Activated CD4-positive, alpha-beta T cell treated with anti-CD3 and anti-CD28 coated beads for 36 hours (primary cell): ENCODE measurements around the gene DLGAP1. TPM values are rescaled to one million over a fixed set of nuclear protein-coding genes. Genes with fewer than 3 reads are reported as not detected.

Experiments
- ATAC-seq: fragments of 200-7000 bp; cut with Tn5 transposase; one replicate; pipeline ENCODE4 v1.10.0; 2021; ENCODE audit warnings: mild to moderate bottlenecking, moderate library complexity
- CTCF ChIA-PET: fragments of 350-600 bp; sonication (Branson Sonifier 250); formaldehyde crosslinking; loops from one replicate; lab custom pipeline; 2021; ENCODE audit warnings: antibody characterized with exemption; lab: Charles Lee
- POLR2A ChIA-PET: fragments of 350-600 bp; sonication (Branson Sonifier 250); formaldehyde crosslinking; loops from one replicate; lab custom pipeline; 2021; ENCODE audit warnings: antibody characterized with exemption, inconsistent platforms; lab: Charles Lee
- DNase-seq: peaks from one replicate; pipeline ENCODE4 v3.0.0-alpha.2; 2020
- H3K27ac Mint-ChIP-seq: one replicate; pipeline ENCODE4 v1.8.0; 2021; ENCODE audit warnings: mixed read lengths
- H3K27me3 Mint-ChIP-seq: one replicate; pipeline ENCODE4 v1.8.0; 2021; ENCODE audit warnings: mixed read lengths
- H3K36me3 Mint-ChIP-seq: one replicate; pipeline ENCODE4 v1.8.0; 2021; ENCODE audit warnings: low read depth, mixed read lengths
- H3K4me1 Mint-ChIP-seq: one replicate; pipeline ENCODE4 v1.8.0; 2021; ENCODE audit warnings: mixed read lengths
- H3K4me3 Mint-ChIP-seq: one replicate; pipeline ENCODE4 v1.8.0; 2021; ENCODE audit warnings: mild to moderate bottlenecking, moderate library complexity, mixed read lengths
- H3K9me3 Mint-ChIP-seq: one replicate; pipeline ENCODE4 v1.8.0; 2021; ENCODE audit warnings: low read depth, mixed read lengths
- intact Hi-C, 2 experiments: fragments of 100-400 bp; cut with DNase I in 1 of 2; cut with micrococcal nuclease in 1 of 2; formaldehyde crosslinking; loops; one replicate each; pipeline versions ENCODE4 v1.14.2 to v1.15.1; 2022 to 2024; cut with DNase I, micrococcal nuclease
- total RNA-seq, 2 experiments: library from RNA; stranded (reverse); gene quantifications; one replicate each; pipeline ENCODE4 v1.2.3, GENCODE V29; 2021

Gene DLGAP1
- total RNA-seq, 2 experiments from 2014 or later: 0.14 TPM; not detected in 1

DNA sequence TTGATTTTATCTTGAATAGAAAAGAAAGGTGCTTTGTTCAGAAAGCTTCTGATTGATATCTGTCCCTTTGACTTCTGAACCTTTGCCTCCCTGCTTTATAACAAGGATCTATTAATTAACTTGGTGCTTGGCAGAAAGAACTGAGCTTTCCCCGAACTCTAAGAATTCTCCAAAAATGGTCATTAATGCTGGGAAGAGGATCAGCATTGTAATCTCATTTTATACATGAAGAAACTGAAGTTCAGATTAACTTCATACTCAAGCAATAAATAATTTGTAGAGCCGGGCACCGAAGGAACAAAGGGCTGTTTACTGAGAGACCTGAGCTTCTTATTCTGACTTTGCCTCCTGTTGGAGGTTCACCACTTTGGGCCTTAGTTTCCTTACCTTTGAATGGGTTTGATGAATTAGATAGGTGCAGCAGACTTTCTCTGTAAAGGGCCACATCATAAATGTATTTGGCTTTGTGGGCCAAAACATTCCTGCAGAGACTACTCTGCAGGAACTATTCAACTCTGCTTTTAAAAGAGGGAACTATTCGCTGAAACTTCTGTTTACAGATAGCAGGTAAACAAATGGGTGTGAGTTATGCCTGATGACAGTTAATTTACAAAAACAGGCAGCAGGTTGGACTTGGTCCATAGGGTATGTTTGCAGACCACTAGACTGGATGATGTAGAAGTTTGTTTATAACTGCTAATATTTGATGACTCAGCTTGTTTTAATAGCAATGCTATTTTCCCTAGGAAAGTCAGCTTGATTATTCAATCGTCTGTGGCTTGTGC, 732.3 kb downstream of the DLGAP1 start:
- Mint-ChIP-seq H3K27ac (no peak overlapping the region), H3K27me3 (peaks cover 10% of the 10 kb centered on the region), H3K4me3 (no peak overlapping the region), H3K9me3 (no peaks in the 10 kb centered on the region), H3K4me1 (no peaks in the 10 kb centered on the region), H3K36me3 (no peaks in the 10 kb centered on the region)
- no peak for ATAC-seq
- intact Hi-C loops: loop anchor here in 1 of 2 experiments (10.0 kb wide), 1 partner anchor 58 kb away; no protein-coding TSS in a partner anchor
- CTCF ChIA-PET: interaction anchor here (2.6 kb wide), 1 partner anchor 48 kb away, joined by 8 read pairs; no protein-coding TSS in a partner anchor
- POLR2A ChIA-PET: no interaction called here
- DNase-seq: no peak

GRCh38 chr18:3721771-3722648, 733.1 kb downstream of the DLGAP1 start:
- no peaks in the 10 kb centered on the region for H3K36me3 Mint-ChIP-seq
- DNase-seq (no peak), ATAC-seq (no peak)
- ChIA-PET CTCF (interaction anchor here (2.6 kb wide), 1 partner anchor 49 kb away, joined by 8 read pairs; no protein-coding TSS in a partner anchor), POLR2A (no interaction called here)
- no peak overlapping the region for H3K4me3 Mint-ChIP-seq
- H3K27ac Mint-ChIP-seq: no peak overlapping the region
- H3K27me3 Mint-ChIP-seq: peaks cover 6% of the 10 kb centered on the region
- no peaks in the 10 kb centered on the region for H3K9me3 Mint-ChIP-seq
- no peaks in the 10 kb centered on the region for H3K4me1 Mint-ChIP-seq
- intact Hi-C loops: loop anchor here in 1 of 2 experiments (10.0 kb wide), 1 partner anchor 57 kb away; no protein-coding TSS in a partner anchor

DNA sequence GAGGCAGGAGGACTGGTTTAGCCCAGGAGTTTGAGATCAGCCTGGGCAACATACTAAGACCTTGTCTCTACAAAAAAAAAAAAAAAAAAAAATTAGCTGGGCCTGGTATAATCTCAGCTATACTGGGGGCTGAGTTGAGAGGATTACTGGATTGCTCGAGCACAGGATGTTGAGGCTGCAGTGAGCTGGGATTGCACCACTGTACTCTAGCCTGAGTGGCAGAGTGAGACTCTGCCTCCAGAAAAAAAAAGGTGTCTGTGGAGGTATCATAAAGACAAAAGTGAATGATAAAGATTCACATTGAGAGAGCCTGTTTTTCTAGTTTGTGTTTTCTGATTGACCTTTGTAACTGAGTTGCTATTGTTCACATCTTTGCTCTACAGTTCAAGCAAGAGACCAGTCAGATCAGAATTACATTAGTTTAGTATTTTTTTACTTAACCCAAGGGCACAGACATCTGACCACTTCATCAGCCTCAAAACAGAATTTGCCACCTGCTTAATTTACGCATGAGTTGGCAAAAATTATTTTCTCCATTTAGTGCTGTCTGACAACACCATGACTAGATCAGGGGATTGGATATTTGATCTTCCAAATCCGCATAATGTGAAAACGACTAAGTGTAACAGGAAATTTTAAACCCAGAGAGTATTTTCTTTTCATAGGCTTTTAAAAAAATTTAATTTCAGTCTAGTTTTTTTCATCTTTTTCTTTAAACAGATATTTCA, 734.1 kb downstream of the DLGAP1 start:
- CTCF ChIA-PET: interaction anchor here (1.0 to 1.5 kb wide), 3 partner anchors 12 to 149 kb away, joined by 3 to 4 read pairs (median 3); no protein-coding TSS in a partner anchor
- no peak for DNase-seq
- no peak overlapping the region for H3K4me3 Mint-ChIP-seq
- peaks cover 2% of the 10 kb centered on the region for H3K27me3 Mint-ChIP-seq
- H3K27ac Mint-ChIP-seq: no peak overlapping the region
- H3K36me3 Mint-ChIP-seq: no peaks in the 10 kb centered on the region
- no peaks in the 10 kb centered on the region for H3K9me3 Mint-ChIP-seq
- no peak for ATAC-seq
- no peaks in the 10 kb centered on the region for H3K4me1 Mint-ChIP-seq
- intact Hi-C loops: loop anchor here in 1 of 2 experiments (10.0 kb wide), 1 partner anchor 56 kb away; no protein-coding TSS in a partner anchor
- POLR2A ChIA-PET: no interaction called here

- Mint-ChIP-seq H3K27me3 (no peaks in the 10 kb centered on the region), H3K27ac (no peak overlapping the region), H3K4me3 (no peak overlapping the region), H3K4me1 (peaks cover 4% of the 10 kb centered on the region), H3K9me3 (no peaks in the 10 kb centered on the region), H3K36me3 (no peaks in the 10 kb centered on the region)
- intact Hi-C loops: loop anchor here in 1 of 2 experiments (10.0 kb wide), 1 partner anchor 55 kb away; no protein-coding TSS in a partner anchor
- POLR2A ChIA-PET: no interaction called here
- CTCF ChIA-PET: interaction anchor here (1.0 to 1.5 kb wide), 3 partner anchors 11 to 149 kb away, joined by 3 to 4 read pairs (median 3); no protein-coding TSS in a partner anchor
- ATAC-seq: no peak
- DNase-seq: no peak
Measured at GRCh38 chr18:3720159-3720558, 734.9 kb downstream of the DLGAP1 start.

GRCh38 chr18:3717376-3718025, 737.6 kb downstream of the DLGAP1 start:
- H3K27me3 Mint-ChIP-seq: peaks cover 4% of the 10 kb centered on the region
- ATAC-seq (no peak), DNase-seq (no peak)
- no peaks in the 10 kb centered on the region for H3K9me3 Mint-ChIP-seq
- no peak overlapping the region for H3K4me3 Mint-ChIP-seq
- intact Hi-C loops: no loop called here
- POLR2A ChIA-PET: no interaction called here
- CTCF ChIA-PET: no interaction called here
- H3K27ac Mint-ChIP-seq: no peak overlapping the region
- H3K36me3 Mint-ChIP-seq: no peaks in the 10 kb centered on the region
- peaks cover 7% of the 10 kb centered on the region for H3K4me1 Mint-ChIP-seq

- Mint-ChIP-seq H3K36me3 (no peaks in the 10 kb centered on the region), H3K27ac (peak overlapping the region; percentile 17), H3K4me1 (peaks cover 7% of the 10 kb centered on the region), H3K4me3 (no peak overlapping the region), H3K27me3 (peaks cover 4% of the 10 kb centered on the region), H3K9me3 (no peaks in the 10 kb centered on the region)
- CTCF ChIA-PET: interaction anchor here (0.9 kb wide), 1 partner anchor 10 kb away, joined by 3 read pairs; no protein-coding TSS in a partner anchor
- POLR2A ChIA-PET: no interaction called here
- no peak for ATAC-seq
- DNase-seq: no peak
- intact Hi-C loops: no loop called here
Measured at GRCh38 chr18:3716116-3716660, 738.9 kb downstream of the DLGAP1 start.

DNA sequence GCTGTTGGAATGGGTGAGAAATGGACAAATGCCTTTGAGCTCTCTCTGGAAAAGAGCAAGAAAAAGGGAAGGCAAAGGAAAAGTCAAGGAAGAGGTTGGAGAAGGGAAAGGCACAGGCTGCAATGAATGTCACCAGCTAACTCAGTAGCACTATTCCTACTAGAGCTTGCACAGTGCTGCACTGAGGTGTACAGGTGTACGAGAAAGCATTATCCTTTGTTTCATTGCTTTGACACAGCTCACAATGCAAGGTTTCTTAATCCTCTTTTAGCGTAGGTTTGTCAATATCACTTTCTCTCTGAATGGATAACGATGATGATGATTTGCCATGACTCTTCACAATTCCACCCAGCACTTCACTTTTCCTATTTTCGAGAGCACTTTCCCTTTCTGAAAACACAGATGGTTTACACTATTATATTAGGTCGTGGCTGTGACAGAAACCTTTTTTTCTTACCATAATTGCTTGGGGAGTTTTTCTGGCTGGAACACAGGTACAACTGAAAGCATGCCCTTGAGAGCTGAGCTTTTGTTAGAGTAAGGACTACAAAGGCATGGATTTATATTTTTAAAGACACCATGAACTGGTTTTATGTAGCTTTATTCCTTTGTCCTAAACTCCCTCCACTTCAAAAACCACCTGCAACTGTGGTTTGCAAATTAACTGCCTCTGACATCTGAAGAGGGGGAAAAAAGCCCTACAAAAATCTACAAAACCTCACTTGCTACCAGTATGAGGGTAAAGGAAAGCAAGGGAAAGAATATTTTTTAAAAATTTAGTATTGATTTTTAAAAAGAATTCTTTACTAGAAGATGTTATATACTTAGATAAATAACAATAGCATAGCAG, 739.7 kb downstream of the DLGAP1 start:
- DNase-seq (no peak), ATAC-seq (peak; percentile 57)
- Mint-ChIP-seq H3K27ac (no peak overlapping the region), H3K4me1 (peaks cover 7% of the 10 kb centered on the region), H3K9me3 (no peaks in the 10 kb centered on the region), H3K36me3 (no peaks in the 10 kb centered on the region), H3K4me3 (no peak overlapping the region), H3K27me3 (peaks cover 8% of the 10 kb centered on the region)
- intact Hi-C loops: no loop called here
- ChIA-PET POLR2A (no interaction called here), CTCF (interaction anchor here (0.7 to 1.3 kb wide), 3 partner anchors 9 to 119 kb away, joined by 3 read pairs; no protein-coding TSS in a partner anchor)

DNA sequence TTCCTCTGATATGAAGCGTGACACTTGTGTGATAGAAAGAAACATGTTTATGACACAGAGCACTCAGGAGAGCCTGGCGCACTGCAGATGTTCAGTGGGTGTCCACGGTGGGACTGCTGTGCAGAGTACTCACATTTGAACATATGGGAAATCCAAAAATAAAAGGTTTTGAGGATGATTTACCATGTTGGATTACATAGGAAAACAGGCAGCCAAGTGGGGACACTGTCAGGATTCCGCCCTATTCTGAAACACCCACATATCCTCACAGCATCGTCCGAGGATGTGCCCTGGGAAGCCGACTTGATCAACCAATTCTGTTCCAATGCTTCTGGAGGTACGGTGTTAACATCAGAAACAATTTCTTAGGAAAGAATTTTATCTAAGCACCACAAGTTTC, 741.4 kb downstream of the DLGAP1 start:
- H3K4me3 Mint-ChIP-seq: no peak overlapping the region
- DNase-seq (no peak), ATAC-seq (no peak)
- POLR2A ChIA-PET: no interaction called here
- intact Hi-C loops: no loop called here
- H3K27ac Mint-ChIP-seq: no peak overlapping the region
- CTCF ChIA-PET: no interaction called here
- peaks cover 13% of the 10 kb centered on the region for H3K27me3 Mint-ChIP-seq
- H3K36me3 Mint-ChIP-seq: no peaks in the 10 kb centered on the region
- peaks cover 10% of the 10 kb centered on the region for H3K4me1 Mint-ChIP-seq
- no peaks in the 10 kb centered on the region for H3K9me3 Mint-ChIP-seq

DNA sequence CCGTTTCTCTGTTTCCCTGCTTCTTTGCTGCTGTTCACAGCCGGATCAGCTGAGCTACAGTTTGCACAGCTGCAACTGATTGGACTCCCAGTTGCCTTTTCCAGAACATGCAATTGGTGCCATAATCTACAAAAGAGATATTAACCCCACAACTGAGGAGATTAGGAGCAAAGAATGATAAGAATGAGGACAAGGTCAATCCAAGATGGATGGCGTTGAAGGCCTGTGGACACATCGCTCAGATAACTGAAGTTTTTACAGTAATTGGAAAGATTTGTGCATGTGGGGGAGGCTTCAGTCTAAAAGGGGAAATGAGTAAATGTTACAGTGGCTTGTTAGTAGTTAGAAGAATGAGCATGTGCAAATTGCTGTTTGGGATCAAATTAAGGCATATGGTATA, 741.9 kb downstream of the DLGAP1 start:
- peaks cover 16% of the 10 kb centered on the region for H3K27me3 Mint-ChIP-seq
- no peak for ATAC-seq
- intact Hi-C loops: no loop called here

DNA sequence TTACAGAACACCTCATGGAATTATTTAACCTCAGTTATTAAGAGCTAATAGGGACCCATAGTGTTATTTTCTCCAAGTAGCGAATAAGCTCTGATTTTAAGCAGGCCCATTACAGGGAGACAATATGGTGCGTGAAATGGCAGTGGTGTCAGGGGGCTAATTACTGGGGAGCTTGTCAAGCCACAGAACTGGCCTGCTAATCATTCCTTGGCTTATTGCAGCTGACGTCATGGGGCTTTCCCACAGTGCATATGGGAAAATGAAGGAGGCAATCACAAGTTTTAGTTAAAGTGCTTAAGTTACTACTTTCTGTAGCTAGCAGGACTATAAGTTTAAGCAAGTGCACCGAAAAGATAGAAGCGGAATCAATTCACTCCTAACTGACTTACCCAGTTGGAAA, 742.6 kb downstream of the DLGAP1 start:
- H3K36me3 Mint-ChIP-seq: no peaks in the 10 kb centered on the region
- H3K27ac Mint-ChIP-seq: no peak overlapping the region
- peaks cover 10% of the 10 kb centered on the region for H3K4me1 Mint-ChIP-seq
- ChIA-PET CTCF (no interaction called here), POLR2A (no interaction called here)
- no peak overlapping the region for H3K4me3 Mint-ChIP-seq
- intact Hi-C loops: no loop called here
- no peaks in the 10 kb centered on the region for H3K9me3 Mint-ChIP-seq
- peaks cover 16% of the 10 kb centered on the region for H3K27me3 Mint-ChIP-seq
- no peak for ATAC-seq
- DNase-seq: no peak

More for the DNA sequence above, 741.9 kb downstream of the DLGAP1 start:
- peaks cover 10% of the 10 kb centered on the region for H3K4me1 Mint-ChIP-seq
- DNase-seq: no peak
- POLR2A ChIA-PET: no interaction called here
- H3K9me3 Mint-ChIP-seq: no peaks in the 10 kb centered on the region
- CTCF ChIA-PET: no interaction called here
- no peaks in the 10 kb centered on the region for H3K36me3 Mint-ChIP-seq
- no peak overlapping the region for H3K27ac Mint-ChIP-seq
- H3K4me3 Mint-ChIP-seq: no peak overlapping the region
